ENCODE measurements around the gene ZNF384. TPM values are rescaled to one million over a fixed set of nuclear protein-coding genes. Genes with fewer than 3 reads are reported as not detected.

The ZNF384 gene
- total RNA-seq, 1 experiment from 2014 or later: 88.0 TPM

DNA sequence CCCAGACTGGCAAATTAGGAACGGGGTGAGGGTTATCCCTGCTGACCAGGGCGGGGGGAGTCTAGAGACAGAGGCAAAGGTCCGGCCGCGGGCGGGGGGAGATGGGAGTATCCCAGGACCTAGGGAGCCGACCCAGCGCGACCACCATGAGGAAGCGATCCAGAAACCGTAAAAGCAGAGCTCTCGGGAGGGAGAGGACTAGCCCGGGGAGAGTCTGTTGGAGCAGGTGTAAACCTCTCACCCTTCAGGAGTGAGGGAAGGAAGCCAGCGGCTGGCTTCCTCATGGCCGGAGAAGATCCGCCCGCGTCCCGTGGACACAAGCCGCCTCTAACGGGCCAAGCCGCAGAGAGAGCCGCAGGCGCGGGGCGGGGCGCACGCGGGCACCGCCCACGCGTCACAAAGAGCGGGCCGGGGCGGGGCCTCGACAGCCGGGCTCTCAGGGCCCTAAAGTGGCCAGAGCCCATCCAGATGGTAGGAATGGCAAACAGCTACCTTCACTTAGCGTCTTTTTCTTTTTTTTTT, 42.0 kb downstream of the ZNF384 start, which contains the start of gene ACRBP:
ACRBP (minus strand) TSS at position 350 of the 522 bp plus-strand sequence; CDS start at position 284, 66 bp downstream.
- Histone ChIP-seq H3K9ac (ENCODE audit: extremely low read depth, insufficient read length, low read length) (no peak within 1 kb of the TSS), H3K79me1 (ENCODE audit: insufficient read depth, low read depth, low read length, poor library complexity, severe bottlenecking) (no peaks in the 10 kb centered on the region), H4K5ac (ENCODE audit: insufficient read length, low read depth, low read length) (no peak within 1 kb of the TSS), H2BK5ac (ENCODE audit: insufficient read length, low read length) (no peak within 1 kb of the TSS), H2BK12ac (ENCODE audit: insufficient read length, low read depth, low read length) (no peak within 1 kb of the TSS), H4K8ac (replicated peaks; ENCODE audit: insufficient read length, low read depth, low read length) (no peak within 1 kb of the TSS), H3K18ac (ENCODE audit: insufficient read length, low read depth, low read length) (no peak within 1 kb of the TSS), H3K56ac (ENCODE audit: insufficient read length, low read depth, low read length) (no peak within 1 kb of the TSS), H2AFZ (ENCODE audit: low read length) (no peak within 1 kb of the TSS), H2AK5ac (ENCODE audit: insufficient read length, low read length) (no peak within 1 kb of the TSS), H3K27me3 (ENCODE audit: insufficient read depth, low read length) (no peaks in the 10 kb centered on the region; the same call in 1 of the 2 replicates), H3T11ph (ENCODE audit: low read length) (no peak within 1 kb of the TSS), H3K23ac (ENCODE audit: insufficient read length, low read depth, low read length) (no peak within 1 kb of the TSS), H2BK15ac (ENCODE audit: low read depth, low read length) (no peak within 1 kb of the TSS), H3K23me2 (ENCODE audit: insufficient read length, low read depth, low read length, poor library complexity, severe bottlenecking) (peaks cover 4% of the 10 kb centered on the region), H3K4ac (ENCODE audit: low read depth, low read length) (no peak within 1 kb of the TSS), H2BK120ac (ENCODE audit: low read depth, low read length, poor library complexity, severe bottlenecking) (no peak within 1 kb of the TSS), H3K79me2 (ENCODE audit: insufficient read depth, low read length) (no peaks in the 10 kb centered on the region), H3K27ac (ENCODE audit: insufficient read length, low read depth, low read length) (no peak within 1 kb of the TSS), H4K20me1 (ENCODE audit: control insufficient read depth, insufficient read depth, insufficient read length) (no peaks in the 10 kb centered on the region), H3K4me2 (ENCODE audit: insufficient read depth, insufficient read length, low read length) (peak within 1 kb of the TSS; percentile 62), H3K9me3 (ENCODE audit: control insufficient read depth, low read depth, low read length) (no peaks in the 10 kb centered on the region), H3K4me1 (ENCODE audit: insufficient read depth, low read length) (no peaks in the 10 kb centered on the region; the same call in 1 of the 2 replicates), H2BK20ac (ENCODE audit: low read depth, low read length, poor library complexity, severe bottlenecking) (no peak within 1 kb of the TSS), H3K14ac (ENCODE audit: insufficient read depth, low read length) (0 out of 2 replicates have a peak within 1 kb of the TSS, but pooled peaks have one; percentile 76), H4K91ac (ENCODE audit: insufficient read length, low read depth, low read length) (no peak within 1 kb of the TSS)
- H3K27ac Mint-ChIP-seq: peak within 1 kb of the TSS in 2 of 3 experiments; percentile 66 to 80; a peak in 4 of 7 replicates
- peak; percentile 86 for DNase-seq
- peaks cover 31% of the 10 kb centered on the region for H3K27me3 Mint-ChIP-seq (ENCODE audit: low read depth)
- TF ChIP-seq, protein P1, sequence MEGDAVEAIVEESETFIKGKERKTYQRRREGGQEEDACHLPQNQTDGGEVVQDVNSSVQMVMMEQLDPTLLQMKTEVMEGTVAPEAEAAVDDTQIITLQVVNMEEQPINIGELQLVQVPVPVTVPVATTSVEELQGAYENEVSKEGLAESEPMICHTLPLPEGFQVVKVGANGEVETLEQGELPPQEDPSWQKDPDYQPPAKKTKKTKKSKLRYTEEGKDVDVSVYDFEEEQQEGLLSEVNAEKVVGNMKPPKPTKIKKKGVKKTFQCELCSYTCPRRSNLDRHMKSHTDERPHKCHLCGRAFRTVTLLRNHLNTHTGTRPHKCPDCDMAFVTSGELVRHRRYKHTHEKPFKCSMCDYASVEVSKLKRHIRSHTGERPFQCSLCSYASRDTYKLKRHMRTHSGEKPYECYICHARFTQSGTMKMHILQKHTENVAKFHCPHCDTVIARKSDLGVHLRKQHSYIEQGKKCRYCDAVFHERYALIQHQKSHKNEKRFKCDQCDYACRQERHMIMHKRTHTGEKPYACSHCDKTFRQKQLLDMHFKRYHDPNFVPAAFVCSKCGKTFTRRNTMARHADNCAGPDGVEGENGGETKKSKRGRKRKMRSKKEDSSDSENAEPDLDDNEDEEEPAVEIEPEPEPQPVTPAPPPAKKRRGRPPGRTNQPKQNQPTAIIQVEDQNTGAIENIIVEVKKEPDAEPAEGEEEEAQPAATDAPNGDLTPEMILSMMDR (conservative IDR thresholded peaks at IDR 0.05): no peak
- WGBS (ENCODE audit: extremely low coverage, insufficient read length, low lambda C conversion rate): no CpG with 5 or more reads among the region's 38 CpGs
- H3K4me1 Mint-ChIP-seq: peaks cover 14 to 21% of the 10 kb centered on the region in 2 experiments
- H3K9me3 Mint-ChIP-seq: no peaks in the 10 kb centered on the region
- peak within 1 kb of the TSS; percentile 78 to 89 for H3K4me3 Mint-ChIP-seq
- peaks cover 9 to 25% (median 20%) of the 10 kb centered on the region in 3 experiments for H3K36me3 Mint-ChIP-seq (ENCODE audit: insufficient read depth in 1 of 3, low read depth in 3 of 3)

Data from H9 (cell line).